ENCODE measurements around the gene MEN1. TPM values are rescaled to one million over a fixed set of nuclear protein-coding genes. Genes with fewer than 3 reads are reported as not detected.

Gene MEN1
- total and polyA plus RNA-seq, 9 of the 15 experiments (the other 6 are each of a cell fraction or from before 2014, with no cell fraction given) = 3.4 to 57.2 (median 19.3) TPM

GRCh38 chr11:64839887-64840782 lies 29.8 kb upstream of the MEN1 start:
- H3K4me2 ChIP-seq (ENCODE audit: insufficient read depth, low read length) = no peak overlapping the region
- in situ Hi-C loops (cut with MboI) (no loop called here), intact Hi-C loops (cut with micrococcal nuclease) (loop anchor here (5.0 to 10.0 kb wide), 2 partner anchors 38 to 415 kb away; partner anchors contain the start of gene MAP4K2)
- ChIA-PET POLR2A (interaction anchor here (0.5 to 1.5 kb wide), 5 partner anchors 12 to 305 kb away, joined by 3 to 4 read pairs (median 3); no protein-coding TSS in a partner anchor), CTCF (ENCODE audit: low intra/inter-chr PET ratio) (interaction anchor here (0.6 kb wide), 1 partner anchor 34 kb away, joined by 3 read pairs; no protein-coding TSS in a partner anchor)
- H3K4me3 ChIP-seq = no peak overlapping the region
- BruUV-seq (replicated peaks) = no TSS peak
- H3K9ac ChIP-seq (ENCODE audit: insufficient read depth in 1 of 2, low read depth in 2 of 2, low read length in 2 of 2) = peak overlapping the region in 1 of 2 experiments; percentile 15; a peak in 1 of 4 replicates
- no peaks in the 10 kb centered on the region for H3K9me3 ChIP-seq (replicated peaks; ENCODE audit: control insufficient read depth, insufficient read depth, low read depth, low read length)
- no peak for TF ChIP-seq ZNF592 (IDR thresholded peaks at IDR 0.05)
- TF ChIP-seq, protein P1, sequence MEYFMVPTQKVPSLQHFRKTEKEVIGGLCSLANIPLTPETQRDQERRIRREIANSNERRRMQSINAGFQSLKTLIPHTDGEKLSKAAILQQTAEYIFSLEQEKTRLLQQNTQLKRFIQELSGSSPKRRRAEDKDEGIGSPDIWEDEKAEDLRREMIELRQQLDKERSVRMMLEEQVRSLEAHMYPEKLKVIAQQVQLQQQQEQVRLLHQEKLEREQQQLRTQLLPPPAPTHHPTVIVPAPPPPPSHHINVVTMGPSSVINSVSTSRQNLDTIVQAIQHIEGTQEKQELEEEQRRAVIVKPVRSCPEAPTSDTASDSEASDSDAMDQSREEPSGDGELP (CRISPR knock-in tag; IDR thresholded peaks at IDR 0.05; ENCODE audit: borderline replicate concordance) = peak; percentile 58; the same call in 1 of the 2 replicates
- TF ChIP-seq BMI1 (IDR thresholded peaks at IDR 0.05; ENCODE audit: low read length) = no peak
- TF ChIP-seq, protein P2, sequence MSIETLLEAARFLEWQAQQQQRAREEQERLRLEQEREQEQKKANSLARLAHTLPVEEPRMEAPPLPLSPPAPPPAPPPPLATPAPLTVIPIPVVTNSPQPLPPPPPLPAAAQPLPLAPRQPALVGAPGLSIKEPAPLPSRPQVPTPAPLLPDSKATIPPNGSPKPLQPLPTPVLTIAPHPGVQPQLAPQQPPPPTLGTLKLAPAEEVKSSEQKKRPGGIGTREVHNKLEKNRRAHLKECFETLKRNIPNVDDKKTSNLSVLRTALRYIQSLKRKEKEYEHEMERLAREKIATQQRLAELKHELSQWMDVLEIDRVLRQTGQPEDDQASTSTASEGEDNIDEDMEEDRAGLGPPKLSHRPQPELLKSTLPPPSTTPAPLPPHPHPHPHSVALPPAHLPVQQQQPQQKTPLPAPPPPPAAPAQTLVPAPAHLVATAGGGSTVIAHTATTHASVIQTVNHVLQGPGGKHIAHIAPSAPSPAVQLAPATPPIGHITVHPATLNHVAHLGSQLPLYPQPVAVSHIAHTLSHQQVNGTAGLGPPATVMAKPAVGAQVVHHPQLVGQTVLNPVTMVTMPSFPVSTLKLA (conservative IDR thresholded peaks at IDR 0.05) = no peak
- TF ChIP-seq TEAD2 (tag; IDR thresholded peaks at IDR 0.05) = no peak
- H4K20me1 ChIP-seq (replicated peaks; ENCODE audit: control insufficient read depth, insufficient read depth, low read length) = no peaks in the 10 kb centered on the region
- no peaks in the 10 kb centered on the region; a peak in 1 of 5 replicates for H3K27me3 ChIP-seq (ENCODE audit: control insufficient read depth in 2 of 2, insufficient read depth in 2 of 2, low read length in 2 of 2)
- H3K79me2 ChIP-seq (ENCODE audit: control insufficient read depth, insufficient read depth, low read length) = peaks cover 23% of the 10 kb centered on the region; the same call in 2 of the 3 replicates
- no peak overlapping the region for H2AFZ ChIP-seq (ENCODE audit: low read depth, low read length)
- FAIRE-seq (no peak), DNase-seq (ENCODE audit: extremely low read depth in 1 of 4, low spot score in 3 of 4) (no peak), ATAC-seq (no peak)
- H3K36me3 ChIP-seq (ENCODE audit: control insufficient read depth, insufficient read depth, low read length) = peaks cover 37% of the 10 kb centered on the region; the same call in 2 of the 3 replicates
- no peaks in the 10 kb centered on the region for H3K9me1 ChIP-seq (ENCODE audit: control insufficient read depth, insufficient read depth, low read length)
- H3K4me1 ChIP-seq (replicated peaks in 1 of 2; ENCODE audit: control insufficient read depth in 2 of 2, insufficient read depth in 2 of 2, low read length in 2 of 2) = peaks cover 23 to 52% of the 10 kb centered on the region in 2 experiments
- H3K27ac ChIP-seq (ENCODE audit: extremely low read depth, low read depth, low read length) = no peak overlapping the region
- WGBS (ENCODE audit: insufficient coverage, low coverage, missing lambda C conversion rate) = 89% methylated on average over 22 of the region's 24 CpGs
